Tibial nerve (tissue), 4 donors: ENCODE data around the gene TOR1AIP2. TPM values are rescaled to one million over a fixed set of nuclear protein-coding genes. Genes with fewer than 3 reads are reported as not detected.

Source experiments
- DNase-seq, 2 donors: peaks; one replicate each; pipeline ENCODE4 v3.0.0-alpha.2; 2019; ENCODE audit warnings: low spot score in 2 of 2
- H3K27ac ChIP-seq, 4 donors: fragments of 200-600 bp; sonication (generic) in 3 of 4; one replicate each; pipeline ENCODE4 v1.5.1; 2017 to 2019; ENCODE audit warnings: mild to moderate bottlenecking in 1 of 4
- H3K27me3 ChIP-seq, 2 donors: fragments of 200-600 bp; sonication (generic) in 1 of 2; one replicate each; pipeline versions ENCODE4 v1.5.1 to v1.6.0; 2017 to 2019
- H3K36me3 ChIP-seq, 3 donors: fragments of 200-600 bp; sonication (generic); one replicate each; pipeline ENCODE4 v1.5.1; 2018 to 2019
- H3K4me1 ChIP-seq, 4 donors: fragments of 200-600 bp; sonication (generic) in 3 of 4; one replicate each; pipeline ENCODE4 v1.5.1; 2017 to 2019
- H3K4me3 ChIP-seq, 4 donors: fragments of 200-600 bp; sonication (generic) in 3 of 4; one replicate each; pipeline ENCODE4 v1.5.1; 2017 to 2019; ENCODE audit warnings: mild to moderate bottlenecking in 1 of 4, moderate library complexity in 1 of 4
- H3K9me3 ChIP-seq, 4 donors: fragments of 200-600 bp; sonication (generic) in 3 of 4; one replicate each; pipeline ENCODE4 v1.5.1; 2017 to 2019
- CTCF ChIP-seq, 5 experiments: fragments of 200-600 bp in 3 of 5; fragments of 450-650 bp in 2 of 5; sonication (generic) in 3 of 5; IDR thresholded peaks; one replicate each; pipeline ENCODE4 v1.5.1; 2016 to 2019; ENCODE audit warnings: antibody characterized with exemption in 5 of 5, mild to moderate bottlenecking in 3 of 5, moderate library complexity in 2 of 5
- EP300 ChIP-seq, 2 donors: sonication (generic); formaldehyde crosslinking; IDR thresholded peaks; one replicate each; pipeline ENCODE4 v1.6.1; 2017; ENCODE audit warnings: antibody characterized with exemption in 2 of 2, mild to moderate bottlenecking in 1 of 2
- POLR2A ChIP-seq, 2 donors: fragments of 450-650 bp; IDR thresholded peaks; one replicate each; pipeline ENCODE4 v1.6.1; 2017; ENCODE audit warnings: antibody characterized with exemption in 2 of 2, mild to moderate bottlenecking in 2 of 2, moderate library complexity in 2 of 2
- WGBS, 2 donors: methylation state at CpG; one replicate each; pipeline ENCODE4 v1.1.5; 2018; 5-methylcytosine and 5-hydroxymethylcytosine counted together
- total RNA-seq, 4 donors: library from RNA; depleted of rRNA; stranded (reverse); fragments of >200 nt; gene quantifications; one replicate each; pipeline ENCODE4 v1.1.0, GENCODE V29; 2016

The TOR1AIP2 gene
- total RNA-seq, 4 donors from 2014 or later, result 55.7 to 77.5 (median 59.0) TPM

GRCh38 chr1:179883745-179884138 lies 6.1 kb upstream of the TOR1AIP2 start:
- Histone ChIP-seq H3K27me3 (no peaks in the 10 kb centered on the region), H3K4me1 (peaks cover 0 to 66% (median 25%) of the 10 kb centered on the region in 4 donors), H3K27ac (peak overlapping the region; percentile 97 to 99 (median 98)), H3K4me3 (peak overlapping the region; percentile 50 to 91 (median 70)), H3K9me3 (no peaks in the 10 kb centered on the region), H3K36me3 (peaks cover 0 to 25% (median 0%) of the 10 kb centered on the region in 3 donors)
- TF ChIP-seq EP300 (IDR thresholded peaks at IDR 0.05), result no peak
- DNase-seq, result no peak
- 31 to 34% methylated on average over 4 of the region's 4 CpGs for WGBS, 2 donors

GRCh38 chr1:179883040-179883744 lies 5.6 kb upstream of the TOR1AIP2 start:
- Histone ChIP-seq H3K9me3 (no peaks in the 10 kb centered on the region), H3K4me3 (peak overlapping the region; percentile 50 to 91 (median 70)), H3K27ac (peak overlapping the region; percentile 97 to 99 (median 98)), H3K36me3 (peaks cover 0 to 25% (median 0%) of the 10 kb centered on the region in 3 donors), H3K4me1 (peaks cover 0 to 60% (median 25%) of the 10 kb centered on the region in 4 donors), H3K27me3 (no peaks in the 10 kb centered on the region)
- no peak for DNase-seq
- 1% methylated on average over 18 to 26 of the region's 26 CpGs for WGBS, 2 donors
- no peak for TF ChIP-seq POLR2A (IDR thresholded peaks at IDR 0.05)

GRCh38 chr1:179882253-179883039 lies 4.8 kb upstream of the TOR1AIP2 start, which contains the start of gene TOR1AIP1:
Gene TOR1AIP1 (plus strand): TSS chr1:179882285. CDS start chr1:179882503, 218 bp downstream.
- 0 to 1% methylated on average over 27 to 72 of the region's 72 CpGs for WGBS, 2 donors
- peaks cover 0 to 25% (median 0%) of the 10 kb centered on the region in 3 donors for H3K36me3 ChIP-seq
- H3K9me3 ChIP-seq, result no peaks in the 10 kb centered on the region
- peak; percentile 87 to 94 for DNase-seq
- H3K4me3 ChIP-seq, result peak within 1 kb of the TSS; percentile 50 to 91 (median 70)
- H3K4me1 ChIP-seq, result peaks cover 0 to 57% (median 25%) of the 10 kb centered on the region in 4 donors
- no peaks in the 10 kb centered on the region for H3K27me3 ChIP-seq
- TF ChIP-seq EP300 (IDR thresholded peaks at IDR 0.05) (peak; percentile 83 to 100), CTCF (IDR thresholded peaks at IDR 0.05) (peak; percentile 30 to 90 (median 60)), POLR2A (IDR thresholded peaks at IDR 0.05) (peak; percentile 86 to 98)
- peak within 1 kb of the TSS; percentile 97 to 99 (median 98) for H3K27ac ChIP-seq

GRCh38 chr1:179881642-179882252 lies 4.1 kb upstream of the TOR1AIP2 start:
- TF ChIP-seq POLR2A (IDR thresholded peaks at IDR 0.05) (no peak), CTCF (IDR thresholded peaks at IDR 0.05) (no peak), EP300 (IDR thresholded peaks at IDR 0.05) (no peak)
- Histone ChIP-seq H3K4me1 (peaks cover 0 to 52% (median 24%) of the 10 kb centered on the region in 4 donors), H3K27ac (peak overlapping the region; percentile 97 to 99 (median 98)), H3K4me3 (peak overlapping the region; percentile 50 to 91 (median 70)), H3K27me3 (no peaks in the 10 kb centered on the region), H3K36me3 (peaks cover 0 to 20% (median 0%) of the 10 kb centered on the region in 3 donors), H3K9me3 (no peaks in the 10 kb centered on the region)
- WGBS, 2 donors, result 1 to 3% methylated on average over 19 to 22 of the region's 22 CpGs
- peak; percentile 80 to 86 for DNase-seq

GRCh38 chr1:179879797-179880196 lies 2.2 kb upstream of the TOR1AIP2 start:
- no peak overlapping the region for H3K4me3 ChIP-seq
- TF ChIP-seq CTCF (IDR thresholded peaks at IDR 0.05) (no peak), POLR2A (IDR thresholded peaks at IDR 0.05) (no peak), EP300 (IDR thresholded peaks at IDR 0.05) (no peak)
- no peak overlapping the region for H3K27ac ChIP-seq
- peaks cover 0 to 52% (median 20%) of the 10 kb centered on the region in 4 donors for H3K4me1 ChIP-seq
- peaks cover 0 to 6% (median 0%) of the 10 kb centered on the region in 3 donors for H3K36me3 ChIP-seq
- WGBS, 2 donors, result 89 to 96% methylated on average over 2 of the region's 2 CpGs
- DNase-seq, result no peak
- no peaks in the 10 kb centered on the region for H3K9me3 ChIP-seq
- H3K27me3 ChIP-seq, result no peaks in the 10 kb centered on the region
